ENCODE measurements around the gene SDF4.

The SDF4 gene

DNA sequence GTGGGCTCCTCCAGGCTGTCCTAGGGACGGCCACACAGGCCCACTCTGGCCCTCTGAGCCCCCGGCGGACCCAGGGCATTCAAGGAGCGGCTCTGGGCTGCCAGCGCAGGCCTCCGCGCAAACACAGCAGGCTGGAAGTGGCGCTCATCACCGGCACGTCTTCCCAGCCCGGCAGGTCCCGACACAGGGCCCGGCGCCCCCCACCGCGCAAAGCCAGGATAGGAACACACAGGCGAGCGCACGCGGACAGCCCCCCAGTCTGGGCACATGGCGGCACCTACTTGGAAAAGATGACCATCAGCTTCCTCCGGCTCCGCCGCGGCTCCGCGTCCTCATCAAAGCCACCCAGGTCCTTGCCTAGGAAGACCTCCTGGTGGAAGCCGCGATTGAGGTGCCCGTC lies 3.6 kb downstream of the SDF4 start:
- Histone ChIP-seq H3K27me3 (ENCODE audit: insufficient read depth, poor library complexity, severe bottlenecking) (no peaks in the 10 kb centered on the region), H3K4me1 (ENCODE audit: insufficient read depth, poor library complexity, severe bottlenecking) (no peaks in the 10 kb centered on the region), H3K9me3 (ENCODE audit: severe bottlenecking) (no peaks in the 10 kb centered on the region), H3K4me3 (ENCODE audit: severe bottlenecking) (no peak overlapping the region), H3K36me3 (ENCODE audit: low read depth) (peaks cover 47% of the 10 kb centered on the region), H3K27ac (ENCODE audit: poor library complexity, severe bottlenecking) (no peak overlapping the region)
- TF ChIP-seq, protein P1, sequence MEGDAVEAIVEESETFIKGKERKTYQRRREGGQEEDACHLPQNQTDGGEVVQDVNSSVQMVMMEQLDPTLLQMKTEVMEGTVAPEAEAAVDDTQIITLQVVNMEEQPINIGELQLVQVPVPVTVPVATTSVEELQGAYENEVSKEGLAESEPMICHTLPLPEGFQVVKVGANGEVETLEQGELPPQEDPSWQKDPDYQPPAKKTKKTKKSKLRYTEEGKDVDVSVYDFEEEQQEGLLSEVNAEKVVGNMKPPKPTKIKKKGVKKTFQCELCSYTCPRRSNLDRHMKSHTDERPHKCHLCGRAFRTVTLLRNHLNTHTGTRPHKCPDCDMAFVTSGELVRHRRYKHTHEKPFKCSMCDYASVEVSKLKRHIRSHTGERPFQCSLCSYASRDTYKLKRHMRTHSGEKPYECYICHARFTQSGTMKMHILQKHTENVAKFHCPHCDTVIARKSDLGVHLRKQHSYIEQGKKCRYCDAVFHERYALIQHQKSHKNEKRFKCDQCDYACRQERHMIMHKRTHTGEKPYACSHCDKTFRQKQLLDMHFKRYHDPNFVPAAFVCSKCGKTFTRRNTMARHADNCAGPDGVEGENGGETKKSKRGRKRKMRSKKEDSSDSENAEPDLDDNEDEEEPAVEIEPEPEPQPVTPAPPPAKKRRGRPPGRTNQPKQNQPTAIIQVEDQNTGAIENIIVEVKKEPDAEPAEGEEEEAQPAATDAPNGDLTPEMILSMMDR (IDR thresholded peaks at IDR 0.05; ENCODE audit: poor library complexity, severe bottlenecking), result no peak
- no peak for DNase-seq (ENCODE audit: low spot score)
- no peak for ATAC-seq (ENCODE audit: low read depth)

DNA sequence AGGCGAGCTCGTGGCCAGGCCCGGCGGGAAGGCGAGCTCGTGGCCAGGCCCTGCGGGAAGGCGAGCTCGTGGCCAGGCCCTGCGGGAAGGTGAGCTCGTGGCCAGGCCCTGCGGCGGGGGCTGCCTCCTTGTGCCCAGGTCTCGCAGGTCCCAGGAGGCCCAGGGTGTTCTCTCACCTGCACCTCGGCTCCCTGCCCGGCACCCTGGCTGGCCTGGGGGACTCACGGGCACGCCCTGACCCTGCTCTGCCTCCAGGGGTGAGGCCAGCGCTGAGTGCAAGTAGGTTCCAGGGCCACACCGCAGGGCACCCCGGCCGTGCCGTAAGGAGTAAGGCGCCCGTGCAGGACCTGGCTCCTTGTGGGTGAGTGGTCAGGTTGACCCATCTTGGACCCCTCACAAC lies 4.4 kb downstream of the SDF4 start:
- TF ChIP-seq, protein P1 (IDR thresholded peaks at IDR 0.05; ENCODE audit: poor library complexity, severe bottlenecking), result no peak
- no peaks in the 10 kb centered on the region for H3K9me3 ChIP-seq (ENCODE audit: severe bottlenecking)
- ATAC-seq (ENCODE audit: low read depth) (no peak), DNase-seq (ENCODE audit: low spot score) (no peak)
- no peaks in the 10 kb centered on the region for H3K27me3 ChIP-seq (ENCODE audit: insufficient read depth, poor library complexity, severe bottlenecking)
- no peak overlapping the region for H3K4me3 ChIP-seq (ENCODE audit: severe bottlenecking)
- H3K27ac ChIP-seq (ENCODE audit: poor library complexity, severe bottlenecking), result no peak overlapping the region
- no peaks in the 10 kb centered on the region for H3K4me1 ChIP-seq (ENCODE audit: insufficient read depth, poor library complexity, severe bottlenecking)
- H3K36me3 ChIP-seq (ENCODE audit: low read depth), result peaks cover 55% of the 10 kb centered on the region

DNA sequence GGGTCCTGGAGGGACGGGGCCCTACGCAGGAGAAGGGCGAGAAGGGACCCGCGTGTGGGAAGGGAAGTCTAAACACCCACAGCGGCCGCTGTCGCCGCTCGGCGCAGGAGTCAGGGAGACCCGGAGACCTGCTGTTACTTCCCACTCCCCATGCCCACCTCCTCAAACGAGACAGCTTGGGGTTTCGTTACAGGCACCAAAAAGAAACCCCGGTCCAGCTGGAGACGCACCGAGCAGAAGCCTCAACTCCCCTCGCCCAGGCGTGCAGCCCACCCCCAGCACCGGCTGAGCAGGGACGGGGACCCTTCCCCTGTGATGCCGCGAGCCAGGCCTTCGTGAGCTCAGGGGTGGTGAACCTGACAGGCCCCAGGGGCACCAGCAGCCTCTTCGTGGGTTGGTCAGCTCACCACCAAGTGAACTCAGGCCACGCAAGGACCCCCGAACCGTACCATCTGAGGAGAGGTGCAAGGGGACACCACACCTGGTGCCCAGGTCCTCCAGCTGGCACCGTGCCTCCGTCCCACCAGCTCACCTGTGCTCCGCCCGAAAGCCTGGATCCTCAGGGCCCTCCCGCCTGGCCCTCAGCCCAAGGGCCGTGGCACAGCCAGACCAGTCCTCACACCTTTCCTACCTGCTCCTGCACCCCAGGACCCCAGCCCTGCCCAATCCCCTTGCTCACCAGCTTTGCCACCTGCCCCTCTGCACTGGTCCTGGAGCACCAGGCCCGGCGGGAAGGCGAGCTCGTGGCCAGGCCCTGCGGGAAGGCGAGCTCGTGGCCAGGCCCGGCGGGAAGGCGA lies 5.0 kb downstream of the SDF4 start:
- DNase-seq (ENCODE audit: low spot score) (no peak), ATAC-seq (ENCODE audit: low read depth) (no peak)
- TF ChIP-seq, protein P1 (IDR thresholded peaks at IDR 0.05; ENCODE audit: poor library complexity, severe bottlenecking), result no peak
- Histone ChIP-seq H3K9me3 (ENCODE audit: severe bottlenecking) (no peaks in the 10 kb centered on the region), H3K4me1 (ENCODE audit: insufficient read depth, poor library complexity, severe bottlenecking) (no peaks in the 10 kb centered on the region), H3K27me3 (ENCODE audit: insufficient read depth, poor library complexity, severe bottlenecking) (no peaks in the 10 kb centered on the region), H3K36me3 (ENCODE audit: low read depth) (peaks cover 56% of the 10 kb centered on the region), H3K27ac (ENCODE audit: poor library complexity, severe bottlenecking) (no peak overlapping the region), H3K4me3 (ENCODE audit: severe bottlenecking) (no peak overlapping the region)

DNA sequence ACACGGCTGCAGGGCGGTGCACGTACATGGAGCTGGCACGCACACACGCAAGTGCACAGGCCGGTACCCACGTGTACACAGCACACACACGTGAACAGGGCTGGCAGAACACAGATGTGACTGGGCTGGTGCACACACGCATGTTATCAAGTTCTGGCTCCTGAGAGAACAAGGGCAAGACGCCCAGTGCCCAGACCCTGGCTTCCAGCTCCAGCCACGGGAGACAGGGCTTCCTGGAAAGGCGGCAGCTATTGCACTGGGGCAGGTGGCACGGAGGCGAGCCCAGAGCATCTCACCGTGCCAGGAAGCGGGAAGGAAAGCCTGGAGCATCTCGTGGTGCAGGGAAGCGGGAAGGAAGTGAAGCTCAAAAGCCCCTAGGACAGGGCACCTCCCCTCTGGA lies 5.9 kb downstream of the SDF4 start:
- TF ChIP-seq, protein P1 (IDR thresholded peaks at IDR 0.05; ENCODE audit: poor library complexity, severe bottlenecking), result no peak
- H3K27ac ChIP-seq (ENCODE audit: poor library complexity, severe bottlenecking), result no peak overlapping the region
- H3K36me3 ChIP-seq (ENCODE audit: low read depth), result peaks cover 61% of the 10 kb centered on the region
- no peaks in the 10 kb centered on the region for H3K9me3 ChIP-seq (ENCODE audit: severe bottlenecking)
- H3K4me1 ChIP-seq (ENCODE audit: insufficient read depth, poor library complexity, severe bottlenecking), result no peaks in the 10 kb centered on the region
- no peak overlapping the region for H3K4me3 ChIP-seq (ENCODE audit: severe bottlenecking)
- H3K27me3 ChIP-seq (ENCODE audit: insufficient read depth, poor library complexity, severe bottlenecking), result no peaks in the 10 kb centered on the region
- no peak for DNase-seq (ENCODE audit: low spot score)
- ATAC-seq (ENCODE audit: low read depth), result no peak

DNA sequence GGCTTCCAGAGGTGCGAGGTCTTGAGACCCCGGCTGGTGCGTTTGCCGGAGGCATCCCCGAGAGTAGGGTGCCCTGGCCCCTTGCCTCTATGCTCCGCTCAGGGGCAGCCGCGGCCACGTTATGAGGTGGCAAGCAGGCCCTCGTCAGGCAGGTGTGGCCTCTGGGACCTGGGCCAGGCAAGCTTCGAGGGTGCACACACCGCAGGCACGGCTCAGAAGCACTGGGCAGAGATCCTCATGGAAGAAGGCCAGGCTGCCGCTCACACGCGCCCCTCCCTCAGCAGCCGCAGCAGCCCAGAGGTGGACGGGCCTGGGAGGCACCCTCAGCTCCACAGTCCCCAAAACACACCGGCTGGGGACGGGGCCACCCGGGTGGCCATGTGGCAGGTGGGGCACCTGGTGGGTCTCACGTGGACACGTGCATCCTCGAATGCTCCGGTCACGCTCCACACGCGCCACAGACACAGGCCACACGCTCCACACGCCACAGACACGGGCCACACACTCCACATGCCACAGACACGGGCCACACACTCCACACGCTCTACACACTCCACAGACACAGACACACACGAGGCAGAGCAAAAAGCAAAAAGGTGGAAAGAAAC lies 6.5 kb downstream of the SDF4 start:
- H3K36me3 ChIP-seq (ENCODE audit: low read depth), result peaks cover 65% of the 10 kb centered on the region
- H3K27me3 ChIP-seq (ENCODE audit: insufficient read depth, poor library complexity, severe bottlenecking), result no peaks in the 10 kb centered on the region
- no peak for ATAC-seq (ENCODE audit: low read depth)
- H3K4me1 ChIP-seq (ENCODE audit: insufficient read depth, poor library complexity, severe bottlenecking), result no peaks in the 10 kb centered on the region
- DNase-seq (ENCODE audit: low spot score), result no peak
- no peak overlapping the region for H3K4me3 ChIP-seq (ENCODE audit: severe bottlenecking)
- TF ChIP-seq, protein P1 (IDR thresholded peaks at IDR 0.05; ENCODE audit: poor library complexity, severe bottlenecking), result no peak
- no peaks in the 10 kb centered on the region for H3K9me3 ChIP-seq (ENCODE audit: severe bottlenecking)
- no peak overlapping the region for H3K27ac ChIP-seq (ENCODE audit: poor library complexity, severe bottlenecking)
